ENCODE results near the gene TRAT1.

DNA sequence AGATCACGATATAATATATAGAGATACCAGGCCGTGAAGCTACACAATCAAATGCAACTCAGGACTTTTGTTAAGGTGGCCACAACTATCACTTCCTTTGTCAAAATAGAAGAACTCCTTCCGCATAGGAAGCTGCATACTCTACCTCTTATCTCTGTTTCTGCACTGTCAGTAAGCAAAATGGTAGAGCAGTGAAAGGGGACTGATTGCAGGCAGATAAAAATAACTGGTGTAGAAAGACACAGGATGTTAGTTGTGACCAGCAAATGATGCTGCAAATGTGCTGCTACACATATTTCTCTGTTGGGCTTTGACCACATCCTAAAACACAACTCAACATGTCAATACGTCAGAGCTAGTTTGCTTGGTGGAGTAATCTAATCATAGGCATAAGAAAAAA, 16.3 kb upstream of the TRAT1 start:
- TF ChIP-seq, protein P1, sequence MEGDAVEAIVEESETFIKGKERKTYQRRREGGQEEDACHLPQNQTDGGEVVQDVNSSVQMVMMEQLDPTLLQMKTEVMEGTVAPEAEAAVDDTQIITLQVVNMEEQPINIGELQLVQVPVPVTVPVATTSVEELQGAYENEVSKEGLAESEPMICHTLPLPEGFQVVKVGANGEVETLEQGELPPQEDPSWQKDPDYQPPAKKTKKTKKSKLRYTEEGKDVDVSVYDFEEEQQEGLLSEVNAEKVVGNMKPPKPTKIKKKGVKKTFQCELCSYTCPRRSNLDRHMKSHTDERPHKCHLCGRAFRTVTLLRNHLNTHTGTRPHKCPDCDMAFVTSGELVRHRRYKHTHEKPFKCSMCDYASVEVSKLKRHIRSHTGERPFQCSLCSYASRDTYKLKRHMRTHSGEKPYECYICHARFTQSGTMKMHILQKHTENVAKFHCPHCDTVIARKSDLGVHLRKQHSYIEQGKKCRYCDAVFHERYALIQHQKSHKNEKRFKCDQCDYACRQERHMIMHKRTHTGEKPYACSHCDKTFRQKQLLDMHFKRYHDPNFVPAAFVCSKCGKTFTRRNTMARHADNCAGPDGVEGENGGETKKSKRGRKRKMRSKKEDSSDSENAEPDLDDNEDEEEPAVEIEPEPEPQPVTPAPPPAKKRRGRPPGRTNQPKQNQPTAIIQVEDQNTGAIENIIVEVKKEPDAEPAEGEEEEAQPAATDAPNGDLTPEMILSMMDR (conservative IDR thresholded peaks at IDR 0.05 in 1 of 2, IDR thresholded peaks at IDR 0.05 in 1 of 2; ENCODE audit: extremely low read depth in 1 of 2, insufficient read depth in 1 of 2, low read depth in 1 of 2, low read length in 2 of 2) = no peak
- no peak for TF ChIP-seq EZH2 (IDR thresholded peaks at IDR 0.05; ENCODE audit: borderline replicate concordance, low read length)

Measured in mammary epithelial cell (primary cell).